Measurements from ENCODE around the gene OVOL1. TPM values are rescaled to one million over a fixed set of nuclear protein-coding genes. Genes with fewer than 3 reads are reported as not detected.
"Not testable (repeated sequence)": the region's sequence is repeated elsewhere in the genome, so short reads cannot be mapped to it uniquely, and the experiment has no call there.

The OVOL1 gene
- total and polyA plus RNA-seq, 4 donors, result 0.05 TPM; not detected in 3

DNA sequence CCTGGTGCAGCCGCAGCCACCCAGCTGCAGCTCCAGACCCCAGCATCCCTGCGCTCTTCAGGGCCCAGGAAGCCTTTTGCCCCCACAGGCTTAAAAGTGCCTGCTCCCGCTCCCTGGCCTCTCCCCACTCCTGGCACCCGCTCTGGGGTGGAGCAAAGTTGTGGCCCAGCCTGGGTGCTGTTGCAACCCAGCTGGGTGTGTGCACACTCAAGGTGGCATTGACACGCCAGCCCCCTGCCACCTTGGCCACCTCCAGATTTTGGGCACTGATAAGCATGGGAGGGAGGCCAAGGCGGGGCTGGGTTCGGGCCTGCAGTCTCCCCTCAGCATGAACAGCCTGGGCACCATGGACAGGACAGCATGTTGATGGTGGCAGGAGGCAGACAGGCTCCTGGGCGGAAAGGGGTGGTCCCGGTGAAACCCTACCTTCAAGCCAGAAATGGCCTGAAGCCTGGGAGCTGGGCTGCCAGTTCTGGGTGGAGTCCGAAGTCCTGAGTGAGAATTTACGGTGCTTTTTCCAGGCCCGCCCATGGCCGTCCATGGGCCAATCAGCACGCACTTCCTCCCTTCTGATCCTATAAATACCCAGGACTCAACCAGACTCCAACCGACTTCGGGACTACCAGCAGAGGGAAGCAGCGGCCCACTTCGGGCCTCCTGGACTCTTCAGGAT, 42.7 kb upstream of the OVOL1 start:
- no peak overlapping the region for H3K9ac ChIP-seq (ENCODE audit: low read depth in 1 of 2, low read length in 2 of 2)
- no peaks in the 10 kb centered on the region for H3K36me3 ChIP-seq (ENCODE audit: control insufficient read depth in 4 of 4, insufficient read depth in 3 of 4, low read depth in 1 of 4, low read length in 3 of 4)
- no peak overlapping the region for H3K27ac ChIP-seq (ENCODE audit: low read depth in 1 of 2, low read length in 2 of 2)
- peaks cover 0 to 7% (median 5%) of the 10 kb centered on the region in 4 donors for H3K4me1 ChIP-seq (ENCODE audit: control insufficient read depth in 4 of 4, insufficient read depth in 4 of 4, low read length in 3 of 4)
- no peaks in the 10 kb centered on the region for H3K27me3 ChIP-seq (ENCODE audit: control insufficient read depth in 4 of 4, insufficient read depth in 4 of 4, low read length in 3 of 4)
- H3K9me3 ChIP-seq (ENCODE audit: control insufficient read depth in 4 of 4, low read length in 3 of 4), result no peaks in the 10 kb centered on the region
- WGBS, result 69% methylated on average over 18 of the region's 18 CpGs
- DNase-seq (ENCODE audit: low spot score), result no peak
- TF ChIP-seq EGR1 (IDR thresholded peaks at IDR 0.05; ENCODE audit: low read depth in 2 of 2), result no peak
- TF ChIP-seq, protein P1, sequence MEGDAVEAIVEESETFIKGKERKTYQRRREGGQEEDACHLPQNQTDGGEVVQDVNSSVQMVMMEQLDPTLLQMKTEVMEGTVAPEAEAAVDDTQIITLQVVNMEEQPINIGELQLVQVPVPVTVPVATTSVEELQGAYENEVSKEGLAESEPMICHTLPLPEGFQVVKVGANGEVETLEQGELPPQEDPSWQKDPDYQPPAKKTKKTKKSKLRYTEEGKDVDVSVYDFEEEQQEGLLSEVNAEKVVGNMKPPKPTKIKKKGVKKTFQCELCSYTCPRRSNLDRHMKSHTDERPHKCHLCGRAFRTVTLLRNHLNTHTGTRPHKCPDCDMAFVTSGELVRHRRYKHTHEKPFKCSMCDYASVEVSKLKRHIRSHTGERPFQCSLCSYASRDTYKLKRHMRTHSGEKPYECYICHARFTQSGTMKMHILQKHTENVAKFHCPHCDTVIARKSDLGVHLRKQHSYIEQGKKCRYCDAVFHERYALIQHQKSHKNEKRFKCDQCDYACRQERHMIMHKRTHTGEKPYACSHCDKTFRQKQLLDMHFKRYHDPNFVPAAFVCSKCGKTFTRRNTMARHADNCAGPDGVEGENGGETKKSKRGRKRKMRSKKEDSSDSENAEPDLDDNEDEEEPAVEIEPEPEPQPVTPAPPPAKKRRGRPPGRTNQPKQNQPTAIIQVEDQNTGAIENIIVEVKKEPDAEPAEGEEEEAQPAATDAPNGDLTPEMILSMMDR (IDR thresholded peaks at IDR 0.05; ENCODE audit: low read depth, low read length, missing input control), result peak; percentile 30
- TF ChIP-seq FOXA1 (IDR thresholded peaks at IDR 0.05), result no peak
- TF ChIP-seq RAD21 (IDR thresholded peaks at IDR 0.05), result peak; percentile 61 to 68
- TF ChIP-seq NR2F2 (IDR thresholded peaks at IDR 0.05), result no peak
- TF ChIP-seq, protein P2, sequence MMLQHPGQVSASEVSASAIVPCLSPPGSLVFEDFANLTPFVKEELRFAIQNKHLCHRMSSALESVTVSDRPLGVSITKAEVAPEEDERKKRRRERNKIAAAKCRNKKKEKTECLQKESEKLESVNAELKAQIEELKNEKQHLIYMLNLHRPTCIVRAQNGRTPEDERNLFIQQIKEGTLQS (IDR thresholded peaks at IDR 0.05), result no peak
- no peak overlapping the region for H3K4me3 ChIP-seq (ENCODE audit: low read depth in 1 of 3, low read length in 3 of 3)

DNA sequence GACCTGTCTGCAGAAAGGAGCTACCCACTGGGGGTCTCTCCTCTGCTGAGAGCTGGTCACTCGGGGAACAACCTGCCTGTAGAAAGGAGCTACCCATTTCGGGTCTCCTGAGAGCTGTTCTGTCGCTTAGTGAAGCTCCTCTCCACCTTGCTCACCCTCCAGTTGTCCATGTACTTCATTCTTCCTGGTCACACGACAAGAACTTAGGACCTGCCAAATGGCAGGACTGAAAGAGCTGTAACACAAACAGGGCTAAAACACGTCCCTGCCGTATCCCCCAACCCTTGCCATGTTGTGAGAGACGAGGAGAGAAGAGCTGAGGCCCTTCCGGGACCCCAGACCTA, 42.2 kb upstream of the OVOL1 start:
- no peak for DNase-seq (ENCODE audit: low spot score)
- Histone ChIP-seq H3K4me1 (ENCODE audit: control insufficient read depth in 4 of 4, insufficient read depth in 4 of 4, low read length in 3 of 4) (peaks cover 0 to 7% (median 5%) of the 10 kb centered on the region in 4 donors), H3K9me3 (ENCODE audit: control insufficient read depth in 4 of 4, low read length in 3 of 4) (no peaks in the 10 kb centered on the region), H3K4me3 (ENCODE audit: low read depth in 1 of 3, low read length in 3 of 3) (no peak overlapping the region), H3K27me3 (ENCODE audit: control insufficient read depth in 4 of 4, insufficient read depth in 4 of 4, low read length in 3 of 4) (no peaks in the 10 kb centered on the region), H3K36me3 (ENCODE audit: control insufficient read depth in 4 of 4, insufficient read depth in 3 of 4, low read depth in 1 of 4, low read length in 3 of 4) (no peaks in the 10 kb centered on the region), H3K27ac (ENCODE audit: low read depth in 1 of 2, low read length in 2 of 2) (no peak overlapping the region), H3K9ac (ENCODE audit: low read depth in 1 of 2, low read length in 2 of 2) (no peak overlapping the region)
- no peak for TF ChIP-seq YY1 (IDR thresholded peaks at IDR 0.05)
- WGBS, result 80% methylated on average over 8 of the region's 8 CpGs

DNA sequence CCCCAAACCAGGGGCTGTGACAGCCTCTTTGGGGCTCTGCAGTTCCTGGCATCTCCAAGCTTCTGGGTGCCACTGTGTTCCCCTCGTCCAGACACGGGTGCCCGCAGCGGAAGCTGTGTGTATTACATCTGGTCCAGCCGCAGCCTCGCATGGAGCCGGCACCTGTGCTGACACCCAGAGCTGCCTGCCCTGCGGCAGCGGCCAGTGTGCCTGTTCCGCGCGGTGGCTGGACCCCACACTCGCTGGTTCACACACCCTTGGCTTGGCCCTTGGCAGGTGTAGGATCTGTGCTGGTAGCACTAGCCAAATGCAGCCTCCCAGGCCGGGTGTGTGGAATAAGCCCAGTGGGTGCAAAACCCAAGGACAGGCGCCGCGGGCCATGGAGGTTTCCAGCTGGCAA, 41.8 kb upstream of the OVOL1 start:
- H3K27ac ChIP-seq (ENCODE audit: low read depth in 1 of 2, low read length in 2 of 2), result no peak overlapping the region
- no peak for DNase-seq (ENCODE audit: low spot score)
- H3K9me3 ChIP-seq (ENCODE audit: control insufficient read depth in 4 of 4, low read length in 3 of 4), result no peaks in the 10 kb centered on the region
- peaks cover 0 to 7% (median 5%) of the 10 kb centered on the region in 4 donors for H3K4me1 ChIP-seq (ENCODE audit: control insufficient read depth in 4 of 4, insufficient read depth in 4 of 4, low read length in 3 of 4)
- 89% methylated on average over 17 of the region's 17 CpGs for WGBS
- no peak overlapping the region for H3K9ac ChIP-seq (ENCODE audit: low read depth in 1 of 2, low read length in 2 of 2)
- H3K36me3 ChIP-seq (ENCODE audit: control insufficient read depth in 4 of 4, insufficient read depth in 3 of 4, low read depth in 1 of 4, low read length in 3 of 4), result no peaks in the 10 kb centered on the region
- H3K4me3 ChIP-seq (ENCODE audit: low read depth in 1 of 3, low read length in 3 of 3), result no peak overlapping the region
- TF ChIP-seq, protein P1 (IDR thresholded peaks at IDR 0.05; ENCODE audit: low read depth, low read length, missing input control), result no peak
- no peak for TF ChIP-seq GABPA (IDR thresholded peaks at IDR 0.05 in 1 of 2, conservative IDR thresholded peaks at IDR 0.05 in 1 of 2)
- no peak for TF ChIP-seq HNF4A (conservative IDR thresholded peaks at IDR 0.05)
- TF ChIP-seq, protein P3, sequence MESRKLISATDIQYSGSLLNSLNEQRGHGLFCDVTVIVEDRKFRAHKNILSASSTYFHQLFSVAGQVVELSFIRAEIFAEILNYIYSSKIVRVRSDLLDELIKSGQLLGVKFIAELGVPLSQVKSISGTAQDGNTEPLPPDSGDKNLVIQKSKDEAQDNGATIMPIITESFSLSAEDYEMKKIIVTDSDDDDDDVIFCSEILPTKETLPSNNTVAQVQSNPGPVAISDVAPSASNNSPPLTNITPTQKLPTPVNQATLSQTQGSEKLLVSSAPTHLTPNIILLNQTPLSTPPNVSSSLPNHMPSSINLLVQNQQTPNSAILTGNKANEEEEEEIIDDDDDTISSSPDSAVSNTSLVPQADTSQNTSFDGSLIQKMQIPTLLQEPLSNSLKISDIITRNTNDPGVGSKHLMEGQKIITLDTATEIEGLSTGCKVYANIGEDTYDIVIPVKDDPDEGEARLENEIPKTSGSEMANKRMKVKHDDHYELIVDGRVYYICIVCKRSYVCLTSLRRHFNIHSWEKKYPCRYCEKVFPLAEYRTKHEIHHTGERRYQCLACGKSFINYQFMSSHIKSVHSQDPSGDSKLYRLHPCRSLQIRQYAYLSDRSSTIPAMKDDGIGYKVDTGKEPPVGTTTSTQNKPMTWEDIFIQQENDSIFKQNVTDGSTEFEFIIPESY (IDR thresholded peaks at IDR 0.05), result no peak
- no peaks in the 10 kb centered on the region for H3K27me3 ChIP-seq (ENCODE audit: control insufficient read depth in 4 of 4, insufficient read depth in 4 of 4, low read length in 3 of 4)

DNA sequence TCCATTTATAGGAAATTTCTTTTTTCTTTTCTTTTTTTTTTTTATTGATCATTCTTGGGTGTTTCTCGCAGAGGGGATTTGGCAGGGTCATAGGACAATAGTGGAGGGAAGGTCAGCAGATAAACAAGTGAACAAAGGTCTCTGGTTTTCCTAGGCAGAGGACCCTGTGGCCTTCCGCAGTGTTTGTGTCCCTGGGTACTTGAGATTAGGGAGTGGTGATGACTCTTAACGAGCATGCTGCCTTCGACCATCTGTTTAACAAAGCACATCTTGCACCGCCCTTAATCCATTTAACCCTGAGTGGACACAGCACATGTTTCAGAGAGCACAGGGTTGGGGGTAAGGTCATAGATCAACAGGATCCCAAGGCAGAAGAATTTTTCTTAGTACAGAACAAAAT, 24.7 kb upstream of the OVOL1 start:
- not testable (repeated sequence) for H3K4me1 ChIP-seq (ENCODE audit: control insufficient read depth in 4 of 4, insufficient read depth in 4 of 4, low read length in 3 of 4); H3K9me3 ChIP-seq (ENCODE audit: control insufficient read depth in 4 of 4, low read length in 3 of 4); H3K36me3 ChIP-seq (ENCODE audit: control insufficient read depth in 4 of 4, insufficient read depth in 3 of 4, low read depth in 1 of 4, low read length in 3 of 4); H3K27me3 ChIP-seq (ENCODE audit: control insufficient read depth in 4 of 4, insufficient read depth in 4 of 4, low read length in 3 of 4); H3K27ac ChIP-seq (ENCODE audit: low read depth in 1 of 2, low read length in 2 of 2); H3K9ac ChIP-seq (ENCODE audit: low read depth in 1 of 2, low read length in 2 of 2); H3K4me3 ChIP-seq (ENCODE audit: low read depth in 1 of 3, low read length in 3 of 3); DNase-seq (ENCODE audit: low spot score)
- WGBS, result 60% methylated on average over 5 of the region's 5 CpGs

DNA sequence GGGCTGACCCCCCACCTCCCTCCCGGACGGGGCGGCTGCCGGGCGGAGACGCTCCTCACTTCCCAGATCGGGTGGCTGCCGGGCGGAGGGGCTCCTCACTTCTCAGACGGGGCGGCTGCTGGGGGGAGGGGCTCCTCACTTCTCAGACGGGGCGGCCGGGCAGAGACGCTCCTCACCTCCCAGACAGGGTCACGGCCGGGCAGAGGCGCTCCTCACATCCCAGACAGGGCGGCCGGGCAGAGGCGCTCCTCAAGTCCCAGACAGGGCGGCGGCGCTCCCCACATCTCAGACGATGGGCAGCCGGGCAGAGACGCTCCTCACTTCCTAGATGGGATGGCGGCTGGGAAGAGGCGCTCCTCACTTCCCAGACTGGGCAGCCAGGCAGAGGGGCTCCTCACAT, 24.0 kb upstream of the OVOL1 start:
- H3K4me3 ChIP-seq (ENCODE audit: low read depth in 1 of 3, low read length in 3 of 3); H3K9me3 ChIP-seq (ENCODE audit: control insufficient read depth in 4 of 4, low read length in 3 of 4); H3K27ac ChIP-seq (ENCODE audit: low read depth in 1 of 2, low read length in 2 of 2); H3K4me1 ChIP-seq (ENCODE audit: control insufficient read depth in 4 of 4, insufficient read depth in 4 of 4, low read length in 3 of 4); H3K36me3 ChIP-seq (ENCODE audit: control insufficient read depth in 4 of 4, insufficient read depth in 3 of 4, low read depth in 1 of 4, low read length in 3 of 4); DNase-seq (ENCODE audit: low spot score); H3K27me3 ChIP-seq (ENCODE audit: control insufficient read depth in 4 of 4, insufficient read depth in 4 of 4, low read length in 3 of 4); H3K9ac ChIP-seq (ENCODE audit: low read depth in 1 of 2, low read length in 2 of 2): not testable (repeated sequence)
- 94% methylated on average over 29 of the region's 29 CpGs for WGBS

Data from liver (tissue), 9 donors.